GM12872 (cell line): Measurements from ENCODE around the gene RIMOC1.

Source experiments
- TF ChIP-seq, protein P1 (sequence below): IDR thresholded peaks from 3 replicates; pipeline ENCODE4 v1.5.1; 2011; ENCODE audit warnings: low read depth, mild to moderate bottlenecking, low read length, moderate library complexity; ENCODE audit not compliant: insufficient read depth

The RIMOC1 gene

DNA sequence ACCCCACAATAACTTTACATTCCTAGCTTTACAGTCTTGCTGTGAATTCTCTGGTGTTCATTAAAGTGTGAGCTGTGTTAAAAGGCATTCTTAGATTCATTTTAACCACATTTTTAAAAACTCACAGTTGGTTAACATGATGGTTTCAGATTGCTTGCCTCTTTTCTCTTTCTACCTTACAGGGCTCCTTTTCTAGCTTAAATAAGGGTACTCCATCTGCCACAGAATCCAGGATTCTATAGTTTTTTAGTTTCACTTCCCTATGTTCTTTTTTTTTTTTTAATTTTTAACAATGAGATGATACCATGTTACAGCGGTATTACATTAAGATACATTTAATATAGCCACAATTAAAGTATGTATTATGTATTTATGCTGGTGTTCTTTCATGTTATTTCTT lies 17.0 kb downstream of the RIMOC1 start:
- TF ChIP-seq, protein P1, sequence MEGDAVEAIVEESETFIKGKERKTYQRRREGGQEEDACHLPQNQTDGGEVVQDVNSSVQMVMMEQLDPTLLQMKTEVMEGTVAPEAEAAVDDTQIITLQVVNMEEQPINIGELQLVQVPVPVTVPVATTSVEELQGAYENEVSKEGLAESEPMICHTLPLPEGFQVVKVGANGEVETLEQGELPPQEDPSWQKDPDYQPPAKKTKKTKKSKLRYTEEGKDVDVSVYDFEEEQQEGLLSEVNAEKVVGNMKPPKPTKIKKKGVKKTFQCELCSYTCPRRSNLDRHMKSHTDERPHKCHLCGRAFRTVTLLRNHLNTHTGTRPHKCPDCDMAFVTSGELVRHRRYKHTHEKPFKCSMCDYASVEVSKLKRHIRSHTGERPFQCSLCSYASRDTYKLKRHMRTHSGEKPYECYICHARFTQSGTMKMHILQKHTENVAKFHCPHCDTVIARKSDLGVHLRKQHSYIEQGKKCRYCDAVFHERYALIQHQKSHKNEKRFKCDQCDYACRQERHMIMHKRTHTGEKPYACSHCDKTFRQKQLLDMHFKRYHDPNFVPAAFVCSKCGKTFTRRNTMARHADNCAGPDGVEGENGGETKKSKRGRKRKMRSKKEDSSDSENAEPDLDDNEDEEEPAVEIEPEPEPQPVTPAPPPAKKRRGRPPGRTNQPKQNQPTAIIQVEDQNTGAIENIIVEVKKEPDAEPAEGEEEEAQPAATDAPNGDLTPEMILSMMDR: no peak

DNA sequence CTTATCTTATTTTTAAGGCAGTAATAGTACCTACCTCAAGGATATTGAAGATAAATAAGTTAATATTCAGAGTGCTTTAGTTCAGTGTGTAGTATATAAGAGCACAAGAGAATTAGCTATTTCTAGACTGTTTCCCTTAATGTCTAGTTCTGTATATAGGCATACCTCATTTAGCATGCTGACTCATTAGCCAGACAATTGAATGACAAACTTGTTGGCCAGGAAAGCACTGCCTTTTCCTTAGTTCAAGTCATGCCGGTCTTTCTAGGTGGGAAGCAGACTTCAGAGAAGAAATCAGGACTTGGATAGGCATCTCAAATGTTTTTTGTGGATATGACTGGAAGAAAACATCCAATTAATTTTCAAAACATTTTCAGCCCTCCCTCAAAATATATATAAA lies 17.7 kb downstream of the RIMOC1 start:
- TF ChIP-seq, protein P1: no peak

DNA sequence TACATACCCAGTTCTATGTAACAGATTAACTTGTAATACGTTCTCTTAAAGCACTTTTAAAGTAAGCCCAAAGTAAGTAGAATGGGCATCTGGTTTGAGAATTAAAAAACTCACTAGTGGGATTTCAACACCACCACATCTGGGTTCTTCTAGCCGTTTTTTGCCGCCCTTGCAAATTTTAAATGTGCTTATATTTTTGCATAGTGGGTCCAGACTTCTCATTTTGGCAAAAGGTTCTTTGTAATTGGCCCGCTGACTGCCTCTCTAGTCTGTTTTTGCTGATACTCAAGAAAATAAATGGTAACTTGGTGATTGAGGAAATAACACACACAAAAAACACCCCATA lies 20.4 kb downstream of the RIMOC1 start:
- TF ChIP-seq, protein P1: no peak

DNA sequence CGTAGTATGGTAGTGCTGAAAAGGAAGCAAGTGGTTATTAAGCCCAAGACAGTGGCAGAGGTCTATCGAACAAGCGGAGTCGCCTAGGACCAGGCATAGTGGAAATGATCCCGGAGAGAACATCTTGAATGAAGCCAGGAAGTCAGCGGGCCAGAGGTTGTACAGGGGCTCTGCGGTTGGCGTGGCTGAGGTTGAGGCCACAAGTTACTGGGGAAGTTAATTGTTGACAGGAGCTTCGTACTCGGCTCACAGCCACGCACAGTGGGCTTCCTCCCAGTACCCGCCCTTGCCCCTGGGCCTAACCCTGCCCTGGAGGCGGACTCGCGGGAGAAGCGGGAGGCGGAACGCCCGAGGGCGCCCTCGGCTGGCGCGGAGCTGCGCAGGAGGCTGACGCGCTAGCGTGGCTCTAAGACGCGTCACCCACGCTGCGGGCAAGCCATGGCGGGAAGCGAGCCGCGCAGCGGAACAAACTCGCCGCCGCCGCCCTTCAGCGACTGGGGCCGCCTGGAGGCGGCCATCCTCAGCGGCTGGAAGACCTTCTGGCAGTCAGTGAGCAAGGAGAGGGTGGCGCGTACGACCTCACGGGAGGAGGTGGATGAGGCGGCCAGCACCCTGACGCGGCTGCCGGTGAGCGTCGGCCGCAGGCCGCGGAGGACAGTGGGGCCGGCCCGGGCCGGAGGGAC lies 20.9 kb downstream of the RIMOC1 start, which contains the start of gene FBXO4:
Gene FBXO4 (plus strand): TSS at position 410 of the 683 bp plus-strand sequence. CDS start 29 bp downstream, at position 439.
- TF ChIP-seq, protein P1: peak; percentile 74

DNA sequence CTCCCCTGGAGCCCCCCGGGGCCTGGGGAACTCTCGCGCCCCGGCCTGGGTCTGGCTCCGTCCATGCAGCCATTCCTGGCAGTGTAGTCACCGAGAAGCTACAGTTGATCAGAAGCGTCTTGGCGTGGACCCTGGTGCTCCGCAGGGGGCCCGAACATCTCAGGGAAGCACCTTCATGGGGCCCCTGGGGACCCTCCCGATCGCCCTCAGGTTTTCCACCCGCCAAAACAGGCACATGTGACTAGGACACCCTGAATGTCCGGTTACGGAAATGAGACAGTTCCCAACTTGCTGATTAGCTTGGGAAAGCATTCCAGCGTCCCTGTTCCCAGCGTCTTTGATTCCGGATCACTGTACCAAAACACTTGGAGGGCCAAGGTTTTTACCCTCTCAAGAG lies 21.4 kb downstream of the RIMOC1 start:
- TF ChIP-seq, protein P1: no peak

DNA sequence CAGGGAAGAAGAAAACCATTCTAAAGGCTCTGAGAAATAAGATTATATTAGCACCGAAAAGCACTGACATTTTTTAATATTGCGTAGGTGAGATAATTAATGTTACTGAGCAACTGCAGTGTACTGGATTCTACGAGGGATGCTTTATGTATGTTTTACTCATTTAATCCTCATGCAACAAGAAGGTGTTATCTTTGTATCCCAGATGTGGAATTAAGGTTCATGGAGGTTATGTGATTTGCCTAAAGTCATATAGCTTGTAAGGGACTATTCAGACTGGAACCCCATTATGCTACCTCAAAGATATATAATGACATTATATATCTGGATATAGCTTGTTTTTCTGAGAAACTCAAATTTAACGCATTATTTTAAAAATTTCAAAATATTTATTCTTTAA lies 23.5 kb downstream of the RIMOC1 start:
- TF ChIP-seq, protein P1: no peak

DNA sequence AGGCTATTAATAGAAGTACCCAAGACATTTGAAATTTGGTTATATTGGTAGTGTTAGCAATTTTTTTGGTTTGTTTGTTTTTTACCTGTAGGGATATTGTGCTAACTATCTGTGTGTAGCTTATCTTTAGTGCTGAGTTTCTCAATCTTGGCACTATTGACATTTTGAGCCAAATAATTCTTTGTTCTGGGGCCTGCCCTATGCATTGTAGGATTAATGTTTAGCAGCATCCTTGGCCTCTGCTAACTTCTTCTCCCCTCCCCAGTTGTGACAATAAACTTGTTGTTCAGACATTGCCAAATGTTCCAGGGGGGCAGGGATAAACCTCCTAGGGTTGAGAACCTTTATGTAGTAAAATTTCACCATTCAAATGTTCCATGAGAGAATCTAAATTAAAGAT lies 24.9 kb downstream of the RIMOC1 start:
- TF ChIP-seq, protein P1: no peak
